ENCODE results near the gene C9. TPM values are rescaled to one million over a fixed set of nuclear protein-coding genes. Genes with fewer than 3 reads are reported as not detected.
A peak's percentile ranks its signal among the peaks of the same experiment; 100 is the strongest.

C9 gene
- total RNA-seq, 2 donors from 2014 or later = not detected

- intact Hi-C loops (cut with DNase I) = no loop called here
- 32 to 39% methylated on average over 4 of the region's 4 CpGs for WGBS, 2 donors
- no peaks in the 10 kb centered on the region for H3K4me1 ChIP-seq
- peak overlapping the region in 1 of 4 donors; percentile 35 for H3K27ac ChIP-seq
- ATAC-seq (no peak), DNase-seq (no peak)
- no peaks in the 10 kb centered on the region for H3K27me3 ChIP-seq
- no peaks in the 10 kb centered on the region for H3K36me3 ChIP-seq (replicated peaks in 1 of 2; ENCODE audit: insufficient read depth in 1 of 2, low read depth in 2 of 2)
- no peaks in the 10 kb centered on the region for H3K9me3 ChIP-seq
- no peak overlapping the region for H3K4me3 ChIP-seq
- TF ChIP-seq CTCF (IDR thresholded peaks at IDR 0.05) = no peak
- TF ChIP-seq POLR2A (IDR thresholded peaks at IDR 0.05) = no peak
Observed at GRCh38 chr5:39256477-39257235, 107.6 kb downstream of the C9 start.

GRCh38 chr5:39255406-39255805, 108.9 kb downstream of the C9 start:
- no peak for ATAC-seq
- WGBS, 2 donors = 53 to 67% methylated on average over 2 of the region's 2 CpGs
- no peaks in the 10 kb centered on the region for H3K27me3 ChIP-seq
- H3K4me3 ChIP-seq = no peak overlapping the region
- no peaks in the 10 kb centered on the region for H3K9me3 ChIP-seq
- DNase-seq = no peak
- no peak for TF ChIP-seq POLR2A (IDR thresholded peaks at IDR 0.05)
- intact Hi-C loops (cut with DNase I) = no loop called here
- H3K4me1 ChIP-seq = no peaks in the 10 kb centered on the region
- H3K36me3 ChIP-seq (replicated peaks in 1 of 2; ENCODE audit: insufficient read depth in 1 of 2, low read depth in 2 of 2) = no peaks in the 10 kb centered on the region
- H3K27ac ChIP-seq = no peak overlapping the region

- H3K27ac ChIP-seq = no peak overlapping the region
- DNase-seq (no peak), ATAC-seq (no peak)
- H3K9me3 ChIP-seq = no peaks in the 10 kb centered on the region
- no peak overlapping the region for H3K4me3 ChIP-seq
- no peak for TF ChIP-seq CTCF (IDR thresholded peaks at IDR 0.05)
- no peak for TF ChIP-seq POLR2A (IDR thresholded peaks at IDR 0.05)
- H3K27me3 ChIP-seq = no peaks in the 10 kb centered on the region
- intact Hi-C loops (cut with DNase I) = no loop called here
- H3K4me1 ChIP-seq = no peaks in the 10 kb centered on the region
- no peaks in the 10 kb centered on the region for H3K36me3 ChIP-seq (replicated peaks in 1 of 2; ENCODE audit: insufficient read depth in 1 of 2, low read depth in 2 of 2)
Observed at GRCh38 chr5:39254671-39255070, 109.6 kb downstream of the C9 start.

- Histone ChIP-seq H3K4me3 (no peak overlapping the region), H3K27ac (no peak overlapping the region), H3K9me3 (no peaks in the 10 kb centered on the region), H3K27me3 (no peaks in the 10 kb centered on the region), H3K4me1 (no peaks in the 10 kb centered on the region), H3K36me3 (replicated peaks in 1 of 2; ENCODE audit: insufficient read depth in 1 of 2, low read depth in 2 of 2) (no peaks in the 10 kb centered on the region)
- TF ChIP-seq POLR2A (IDR thresholded peaks at IDR 0.05) (no peak), CTCF (IDR thresholded peaks at IDR 0.05) (no peak)
- intact Hi-C loops (cut with DNase I) = no loop called here
- no peak for ATAC-seq
- no peak for DNase-seq
Observed at GRCh38 chr5:39253196-39253595, 111.1 kb downstream of the C9 start.

GRCh38 chr5:39249564-39250274, 114.6 kb downstream of the C9 start:
- TF ChIP-seq POLR2A (IDR thresholded peaks at IDR 0.05) (no peak), CTCF (IDR thresholded peaks at IDR 0.05) (no peak)
- ATAC-seq (no peak), DNase-seq (no peak)
- 47 to 69% methylated on average over 1 of the region's 1 CpG for WGBS, 2 donors
- Histone ChIP-seq H3K36me3 (replicated peaks in 1 of 2; ENCODE audit: insufficient read depth in 1 of 2, low read depth in 2 of 2) (no peaks in the 10 kb centered on the region), H3K4me1 (no peaks in the 10 kb centered on the region), H3K9me3 (no peaks in the 10 kb centered on the region), H3K4me3 (no peak overlapping the region), H3K27ac (no peak overlapping the region), H3K27me3 (no peaks in the 10 kb centered on the region)
- intact Hi-C loops (cut with DNase I) = no loop called here
